Body of pancreas (tissue), 4 donors: Measurements from ENCODE around the gene PABPN1. TPM values are rescaled to one million over a fixed set of nuclear protein-coding genes. Genes with fewer than 3 reads are reported as not detected.

Experiments used
- ATAC-seq: fragments of 150-250 bp; one replicate; pipeline ENCODE4 v1.9.1; 2016
- DNase-seq, 4 donors: peaks; one replicate each; pipeline ENCODE4 v3.0.0-alpha.2; 2019
- H3K27ac ChIP-seq, 4 donors: fragments of 200-600 bp; sonication (generic); 1 replicate in 3 of 4; 2 replicates in 1 of 4; pipeline versions ENCODE4 v1.5.1 to v1.6.1; 2016 to 2019; ENCODE audit warnings: mild to moderate bottlenecking in 1 of 4, mixed read lengths in 1 of 4, moderate library complexity in 1 of 4
- H3K27me3 ChIP-seq, 2 donors: fragments of 200-600 bp; sonication (generic); one replicate each; pipeline ENCODE4 v1.6.0; 2016; ENCODE audit warnings: mild to moderate bottlenecking in 1 of 2
- H3K36me3 ChIP-seq, 2 donors: fragments of 200-600 bp; sonication (generic); replicated peaks in 1 of 2; 2 replicates each; pipeline ENCODE4 v1.5.1; 2016; ENCODE audit warnings: low read depth in 2 of 2; ENCODE audit not compliant: insufficient read depth in 1 of 2
- H3K4me1 ChIP-seq: fragments of 200-600 bp; sonication (generic); one replicate; pipeline ENCODE4 v1.6.0; 2016
- H3K4me3 ChIP-seq, 2 donors: fragments of 200-600 bp; sonication (generic); 1 replicate in 1 of 2; 2 replicates in 1 of 2; pipeline ENCODE4 v1.5.1; 2016 to 2019
- H3K9me3 ChIP-seq, 3 donors: fragments of 200-600 bp; sonication (generic); 1 replicate in 2 of 3; 2 replicates in 1 of 3; pipeline ENCODE4 v1.5.1; 2016
- CTCF ChIP-seq, 7 experiments: fragments of 450-650 bp in 4 of 7; fragments of 200-600 bp in 3 of 7; sonication (generic) in 3 of 7; IDR thresholded peaks; one replicate each; pipeline ENCODE4 v1.5.1; 2016 to 2019; ENCODE audit warnings: antibody characterized with exemption in 7 of 7
- POLR2A ChIP-seq, 3 donors: fragments of 450-650 bp; IDR thresholded peaks; one replicate each; pipeline ENCODE4 v1.6.1; 2016; ENCODE audit warnings: antibody characterized with exemption in 3 of 3, mild to moderate bottlenecking in 2 of 3
- WGBS, 2 donors: methylation state at CpG; one replicate each; pipeline ENCODE4 v1.1.5; 2017; 5-methylcytosine and 5-hydroxymethylcytosine counted together
- intact Hi-C: fragments of 100-400 bp; cut with DNase I; formaldehyde crosslinking; loops from one replicate; pipeline ENCODE4 v1.15.1; 2023
- total RNA-seq, 2 donors: library from RNA; depleted of rRNA; stranded (reverse); fragments of >200 nt; gene quantifications; one replicate each; pipeline ENCODE4 v1.1.0, GENCODE V29; 2016

PABPN1 gene
- total RNA-seq, 2 donors from 2014 or later: 28.8 to 46.8 TPM

GRCh38 chr14:23319746-23320583 lies 1.3 kb upstream of the PABPN1 start:
- H3K4me3 ChIP-seq: no peak overlapping the region
- H3K27me3 ChIP-seq: no peaks in the 10 kb centered on the region
- peaks cover 8 to 16% of the 10 kb centered on the region in 2 donors for H3K36me3 ChIP-seq
- H3K9me3 ChIP-seq: no peaks in the 10 kb centered on the region
- H3K27ac ChIP-seq: peak overlapping the region; percentile 87 to 99 (median 93)
- intact Hi-C loops: loop anchor here (10.0 kb wide), 1 partner anchor 245 kb away; the partner anchor contains the start of gene AP1G2
- peaks cover 30% of the 10 kb centered on the region for H3K4me1 ChIP-seq
- ATAC-seq: no peak
- DNase-seq: peak in 1 of 4 donors; percentile 19
- WGBS, 2 donors: 86 to 95% methylated on average over 17 of the region's 17 CpGs
- TF ChIP-seq POLR2A (IDR thresholded peaks at IDR 0.05) (no peak), CTCF (IDR thresholded peaks at IDR 0.05) (no peak)

GRCh38 chr14:23321572-23322547 lies 603 bp downstream of the PABPN1 start:
- peak; percentile 43 to 59 (median 52) for DNase-seq
- 1% methylated on average over 14 to 63 of the region's 64 CpGs for WGBS, 2 donors
- peak in 1 of 7 experiments; percentile 9 for TF ChIP-seq CTCF (IDR thresholded peaks at IDR 0.05)
- peak in 2 of 3 donors; percentile 35 to 51 for TF ChIP-seq POLR2A (IDR thresholded peaks at IDR 0.05)

GRCh38 chr14:23322568-23323517 lies 1.6 kb downstream of the PABPN1 start:
- H3K27me3 ChIP-seq: no peaks in the 10 kb centered on the region
- peak overlapping the region; percentile 68 to 76 for H3K4me3 ChIP-seq
- 36 to 38% methylated on average over 10 of the region's 10 CpGs for WGBS, 2 donors
- intact Hi-C loops: loop anchor here (10.0 kb wide), 1 partner anchor 242 kb away; the partner anchor contains the start of gene AP1G2
- peak overlapping the region in 3 of 4 donors; percentile 96 to 99 (median 97) for H3K27ac ChIP-seq
- H3K36me3 ChIP-seq: peaks cover 8 to 17% of the 10 kb centered on the region in 2 donors
- DNase-seq: no peak
- TF ChIP-seq POLR2A (IDR thresholded peaks at IDR 0.05) (no peak), CTCF (IDR thresholded peaks at IDR 0.05) (no peak)
- peaks cover 30% of the 10 kb centered on the region for H3K4me1 ChIP-seq
- no peaks in the 10 kb centered on the region for H3K9me3 ChIP-seq
- ATAC-seq: no peak

More at GRCh38 chr14:23321572-23322547, 603 bp downstream of the PABPN1 start:
- Histone ChIP-seq H3K9me3 (no peaks in the 10 kb centered on the region), H3K4me1 (peaks cover 30% of the 10 kb centered on the region), H3K27ac (peak overlapping the region; percentile 92 to 99 (median 96)), H3K27me3 (no peaks in the 10 kb centered on the region), H3K4me3 (peak overlapping the region; percentile 68 to 76), H3K36me3 (peaks cover 8 to 17% of the 10 kb centered on the region in 2 donors)
- intact Hi-C loops: loop anchor here (10.0 kb wide), 1 partner anchor 243 kb away; the partner anchor contains the start of gene AP1G2
- ATAC-seq: peak; percentile 21
